HG03565 (cell line): ENCODE data around the gene CYP2C9.
"Not testable (repeated sequence)": the region's sequence is repeated elsewhere in the genome, so short reads cannot be mapped to it uniquely, and the experiment has no call there.

Source experiments
- ATAC-seq: cut with Tn5 transposase; IDR thresholded peaks from one replicate; pipeline ENCODE4 v1.9.1; 2021; ENCODE audit warnings: mild to moderate bottlenecking, moderate library complexity; ENCODE audit not compliant: unreplicated experiment

Gene CYP2C9

DNA sequence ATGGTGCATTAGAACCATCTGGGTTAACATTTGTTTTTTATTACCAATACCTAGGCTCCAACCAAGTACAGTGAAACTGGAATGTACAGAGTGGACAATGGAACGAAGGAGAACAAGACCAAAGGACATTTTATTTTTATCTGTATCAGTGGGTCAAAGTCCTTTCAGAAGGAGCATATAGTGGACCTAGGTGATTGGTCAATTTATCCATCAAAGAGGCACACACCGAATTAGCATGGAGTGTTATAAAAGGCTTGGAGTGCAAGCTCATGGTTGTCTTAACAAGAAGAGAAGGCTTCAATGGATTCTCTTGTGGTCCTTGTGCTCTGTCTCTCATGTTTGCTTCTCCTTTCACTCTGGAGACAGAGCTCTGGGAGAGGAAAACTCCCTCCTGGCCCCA is at the start of gene CYP2C9:
TSS of gene CYP2C9 (plus strand) at position 276 of the 400 bp plus-strand sequence. CDS start at position 301, 25 bp downstream.
- ATAC-seq: no peak

DNA sequence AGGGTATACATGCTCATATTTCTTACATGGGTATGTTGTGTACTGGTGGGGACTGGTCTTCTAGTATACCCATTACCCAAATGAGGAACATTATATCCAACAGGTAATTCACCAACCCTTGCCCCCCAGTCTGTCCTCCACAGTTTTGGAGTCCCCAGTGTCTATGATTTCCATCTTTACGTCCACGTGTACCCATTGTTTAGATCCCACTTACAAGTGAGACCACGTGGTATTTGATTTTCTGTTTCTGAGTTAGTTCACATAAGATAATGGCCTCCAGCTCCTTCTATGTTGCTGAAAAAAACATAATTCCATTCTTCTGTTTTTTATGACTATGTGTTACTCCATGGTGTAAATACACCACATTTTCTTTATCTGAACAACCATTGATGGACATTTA is 49.3 kb upstream of the CYP2C9 start:
- no peak for ATAC-seq

DNA sequence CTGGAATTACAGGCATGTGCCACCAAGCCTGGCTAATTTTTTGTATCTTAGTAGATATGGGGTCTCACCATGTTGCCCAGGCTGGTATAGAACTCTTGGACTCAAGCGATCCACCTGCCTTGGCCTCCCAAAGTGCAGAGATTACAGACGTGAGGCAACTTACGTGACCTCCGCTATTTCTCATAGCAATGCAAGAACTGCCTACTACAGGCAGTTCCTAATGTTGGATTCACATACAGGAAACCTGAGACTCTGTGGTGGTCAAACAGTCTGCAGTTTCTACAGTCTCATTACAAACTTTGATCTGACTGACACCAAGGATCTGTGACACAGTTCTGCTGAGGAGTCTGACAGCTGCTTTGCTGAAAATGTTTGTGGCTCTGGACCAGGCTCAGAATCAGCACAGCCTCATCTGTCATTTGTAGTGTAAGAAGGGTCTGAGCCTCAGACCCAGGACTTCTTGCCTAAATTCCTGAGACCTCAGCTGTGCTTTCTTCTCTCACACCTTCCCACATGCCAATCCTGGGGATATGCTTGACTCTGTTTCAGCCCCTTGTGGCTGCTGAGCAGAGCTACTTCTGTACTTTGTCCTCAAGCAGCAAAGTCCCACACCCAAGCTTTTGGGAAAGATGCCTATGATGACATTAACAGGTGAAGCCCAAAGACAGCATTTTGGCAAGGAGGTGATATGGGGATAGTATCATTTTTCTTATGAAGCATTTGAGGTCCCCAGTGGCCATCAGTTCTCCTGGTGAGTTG is 48.0 kb upstream of the CYP2C9 start:
- no peak for ATAC-seq

DNA sequence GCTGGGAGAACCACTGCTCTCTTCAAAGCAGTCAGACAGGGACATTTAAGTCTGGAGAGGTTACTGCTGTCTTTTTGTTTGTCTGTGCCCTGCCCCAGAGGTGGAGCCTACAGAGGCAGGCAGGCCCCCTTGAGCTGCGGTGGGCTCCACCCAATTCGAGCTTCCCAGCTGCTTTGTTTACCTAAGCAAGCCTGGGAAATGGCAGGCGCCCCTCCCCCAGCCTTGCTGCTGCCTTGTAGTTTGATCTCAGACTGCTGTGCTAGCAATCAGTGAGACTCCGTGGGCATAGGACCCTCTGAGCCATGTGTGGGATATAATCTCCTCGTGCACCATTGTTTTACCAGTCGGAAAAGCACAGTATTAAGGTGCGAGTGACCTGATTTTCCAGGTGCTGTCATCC is 40.0 kb upstream of the CYP2C9 start:
- ATAC-seq: not testable (repeated sequence)

DNA sequence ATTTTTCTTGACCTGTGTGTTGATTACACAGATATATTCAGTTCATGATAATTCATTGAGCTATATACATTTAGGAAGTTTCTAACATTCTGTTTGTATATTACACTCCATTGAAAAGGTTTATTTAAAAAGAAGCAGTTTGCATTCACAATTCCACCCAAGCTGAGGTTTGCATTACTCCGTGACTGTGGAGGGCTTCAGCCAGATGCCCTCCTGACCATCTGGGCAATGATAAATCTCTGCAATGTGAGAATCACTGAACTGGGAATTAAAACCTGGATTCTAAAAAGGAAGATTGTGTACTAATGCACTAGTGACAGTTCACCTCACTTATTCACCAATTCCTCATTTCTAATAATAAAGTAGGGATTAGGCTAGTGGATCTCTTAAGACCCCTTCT is 36.4 kb upstream of the CYP2C9 start:
- ATAC-seq: no peak

DNA sequence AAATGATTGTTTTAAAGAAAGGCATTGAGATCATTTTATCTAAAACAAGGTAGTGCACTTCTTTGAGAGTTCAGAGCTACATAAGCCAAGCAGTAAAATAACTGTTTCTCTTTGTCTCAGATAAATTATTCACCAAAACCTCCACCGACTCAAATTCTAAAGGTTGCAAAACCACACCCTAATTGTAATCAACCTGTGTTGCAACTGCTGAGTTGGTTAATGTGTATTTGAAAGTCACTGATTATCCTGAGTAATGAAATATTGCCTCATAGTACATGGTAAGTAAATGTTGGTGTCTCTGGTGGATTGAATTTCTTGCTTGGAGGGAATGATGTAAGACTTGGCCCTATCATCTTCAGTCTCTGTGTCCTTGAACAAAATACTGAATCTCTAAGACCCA is 35.9 kb upstream of the CYP2C9 start:
- ATAC-seq: no peak

DNA sequence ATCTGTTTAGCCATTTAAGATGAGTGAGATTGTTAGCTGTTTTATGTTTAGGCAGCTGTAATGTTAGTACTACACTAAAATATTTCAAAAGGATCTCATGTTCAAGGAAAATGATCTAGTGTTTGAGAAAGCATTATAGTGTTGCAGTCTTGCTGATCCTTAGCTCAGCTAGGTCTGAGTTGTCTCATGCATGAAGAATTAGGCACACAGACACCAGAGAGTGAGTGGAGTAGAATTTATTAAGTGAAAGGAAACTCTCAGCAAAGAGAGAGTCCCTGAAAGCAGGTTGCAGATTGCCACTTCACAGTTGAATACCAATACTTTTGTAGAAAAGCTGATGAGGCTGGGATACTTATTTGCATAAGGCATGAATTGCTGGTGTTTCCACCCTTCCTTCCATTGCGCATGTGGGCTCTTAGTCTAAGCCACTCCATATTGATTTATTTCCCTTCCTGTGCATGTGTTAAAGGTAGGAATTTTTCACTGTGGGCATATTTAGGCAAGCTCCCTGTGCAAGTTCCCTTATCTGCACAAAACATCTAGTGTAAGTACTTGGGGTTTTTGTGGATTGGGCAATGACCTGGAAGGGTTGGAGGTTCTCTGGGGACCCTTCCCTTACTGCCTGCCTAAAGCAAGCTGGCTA is 33.8 kb upstream of the CYP2C9 start:
- not testable (repeated sequence) for ATAC-seq

DNA sequence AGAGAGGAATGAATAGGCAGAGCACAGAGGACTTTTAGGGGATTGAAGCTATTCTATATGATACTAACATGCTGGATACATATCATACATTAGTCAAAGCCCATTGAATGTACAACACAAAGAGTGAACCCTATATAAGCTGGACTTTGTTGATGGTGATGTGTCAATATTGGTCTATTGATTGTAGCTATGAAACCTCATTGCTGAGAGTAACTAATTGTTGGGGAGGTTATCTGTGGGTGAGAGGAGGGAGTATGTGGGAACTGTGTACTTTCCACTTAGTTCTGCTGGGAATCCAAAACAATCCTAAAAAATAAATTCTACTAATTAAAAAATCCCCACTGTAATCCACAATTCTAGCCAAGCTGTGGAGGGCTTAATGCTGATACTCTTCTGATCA is 22.0 kb upstream of the CYP2C9 start:
- ATAC-seq: no peak

DNA sequence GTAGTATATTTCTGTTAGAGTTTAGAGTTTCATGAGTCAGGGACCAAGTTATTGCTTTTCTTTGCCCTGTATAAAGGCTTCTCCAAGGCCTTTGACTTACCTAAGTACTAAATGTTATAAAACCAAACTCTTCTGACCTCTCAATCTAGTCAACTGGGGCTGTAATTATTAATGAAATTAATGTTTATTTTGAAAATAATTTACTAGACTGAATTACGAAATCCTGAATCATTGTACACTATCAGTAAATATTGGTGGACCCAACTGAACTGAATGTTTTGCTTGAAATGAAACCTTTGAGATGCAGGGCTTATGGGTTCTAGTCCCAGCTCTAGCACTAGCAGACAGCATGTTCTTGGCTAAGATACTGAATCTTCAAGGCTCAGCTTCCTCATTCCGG is 1.7 kb upstream of the CYP2C9 start:
- ATAC-seq: no peak

DNA sequence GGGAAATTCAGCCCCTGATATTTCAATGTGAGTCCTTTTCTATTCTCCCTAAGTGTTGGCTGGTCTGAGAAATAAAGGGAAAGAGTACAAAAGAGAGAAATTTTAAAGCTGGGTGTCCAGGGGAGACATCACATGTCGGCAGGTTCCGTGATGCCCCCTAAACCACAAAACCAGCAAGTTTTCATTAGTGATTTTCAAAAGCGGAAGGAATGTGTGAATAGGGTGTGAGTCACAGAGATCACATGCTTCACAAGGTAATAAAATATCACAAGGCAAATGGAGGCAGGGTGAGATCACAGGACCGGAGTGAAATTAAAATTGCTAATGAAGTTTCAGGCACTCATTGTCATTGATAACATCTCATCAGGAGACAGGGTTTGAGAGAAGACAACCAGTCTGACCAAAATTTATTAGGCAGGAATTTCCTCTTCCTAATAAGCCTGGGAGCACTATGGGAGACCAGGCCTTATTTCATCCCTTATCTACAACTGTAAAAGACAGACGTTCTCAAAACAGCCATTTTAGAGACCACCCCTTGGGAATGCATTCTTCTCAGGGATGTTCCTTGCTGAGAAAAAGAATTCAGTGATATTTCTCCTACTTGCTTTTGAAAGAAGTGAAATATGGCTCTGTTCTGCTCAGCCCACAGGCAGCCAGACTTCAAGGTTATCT is 5.1 kb downstream of the CYP2C9 start:
- not testable (repeated sequence) for ATAC-seq

DNA sequence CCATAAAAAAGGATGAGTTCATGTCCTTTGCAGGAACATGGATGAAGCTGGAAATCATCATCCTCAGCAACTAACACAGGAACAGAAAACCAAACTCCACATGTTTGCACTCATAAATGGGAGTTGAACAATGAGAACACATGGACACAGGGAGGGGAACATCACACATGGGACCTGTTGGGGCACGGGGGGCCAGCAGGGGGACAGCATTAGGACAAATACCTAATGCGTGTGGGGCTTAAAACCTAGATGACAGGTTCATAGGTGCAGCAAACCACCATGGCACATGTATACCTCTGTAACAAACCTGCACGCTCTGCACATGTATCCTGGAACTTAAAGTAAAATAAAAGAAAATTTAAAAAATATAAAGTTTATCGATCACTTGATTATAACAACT is 7.7 kb downstream of the CYP2C9 start:
- ATAC-seq: not testable (repeated sequence)

DNA sequence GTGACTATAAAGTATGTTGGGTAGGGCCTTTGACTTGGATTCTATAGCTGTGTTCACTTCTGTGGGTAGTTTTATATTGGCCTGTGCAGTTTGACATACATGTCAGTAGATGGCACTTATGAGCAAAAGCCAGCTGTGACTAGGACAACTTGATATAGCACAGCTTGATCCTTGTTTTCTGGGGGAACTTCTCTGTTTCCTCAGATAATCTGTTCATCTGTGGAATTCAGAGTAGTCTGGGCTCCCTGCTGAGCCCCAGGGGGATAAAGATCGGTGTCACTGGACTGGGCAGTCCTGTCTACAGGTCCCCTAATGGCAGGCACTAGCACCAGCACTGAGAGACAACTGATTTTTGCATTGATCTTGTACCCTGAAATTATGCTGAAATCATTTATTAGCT is 25.4 kb downstream of the CYP2C9 start:
- peak; percentile 92 for ATAC-seq

DNA sequence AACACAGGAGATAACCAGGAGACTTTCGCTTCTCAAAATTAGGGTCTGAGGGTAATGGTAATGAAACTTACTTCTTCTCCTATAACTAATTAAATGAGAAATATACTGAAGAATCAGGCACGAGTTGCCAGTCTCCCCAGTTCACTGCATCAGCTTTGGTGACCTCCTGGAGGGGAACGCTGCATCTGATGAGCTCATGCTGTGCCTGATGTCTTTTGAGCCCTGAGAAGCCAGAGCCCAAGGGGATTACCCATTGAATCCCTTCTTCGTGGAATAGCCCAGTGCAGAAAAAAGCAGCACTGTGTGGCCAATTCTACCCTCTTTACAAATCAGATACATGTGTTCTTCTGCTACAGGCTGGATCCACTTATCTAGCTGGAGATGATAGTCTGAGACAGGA is 45.1 kb downstream of the CYP2C9 start:
- no peak for ATAC-seq

DNA sequence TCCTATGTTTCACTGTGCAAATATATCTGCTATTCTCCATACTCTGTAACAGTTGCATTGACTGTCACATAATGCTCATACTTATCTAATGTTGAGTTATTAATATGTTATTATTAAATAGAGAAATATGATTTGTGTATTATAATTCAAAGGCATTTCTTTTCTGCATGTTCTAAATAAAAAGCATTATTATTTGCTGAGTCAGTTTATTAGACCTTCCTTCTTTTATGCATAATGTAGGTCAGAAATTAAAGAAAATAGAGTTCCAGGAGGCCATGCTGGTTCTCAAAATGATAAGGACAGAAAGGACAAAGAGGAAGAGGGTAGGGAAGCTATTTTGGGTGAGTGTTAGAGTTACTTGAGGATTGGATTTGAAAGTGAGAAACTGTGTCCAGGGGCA is 50.7 kb downstream of the CYP2C9 start:
- ATAC-seq: no peak

DNA sequence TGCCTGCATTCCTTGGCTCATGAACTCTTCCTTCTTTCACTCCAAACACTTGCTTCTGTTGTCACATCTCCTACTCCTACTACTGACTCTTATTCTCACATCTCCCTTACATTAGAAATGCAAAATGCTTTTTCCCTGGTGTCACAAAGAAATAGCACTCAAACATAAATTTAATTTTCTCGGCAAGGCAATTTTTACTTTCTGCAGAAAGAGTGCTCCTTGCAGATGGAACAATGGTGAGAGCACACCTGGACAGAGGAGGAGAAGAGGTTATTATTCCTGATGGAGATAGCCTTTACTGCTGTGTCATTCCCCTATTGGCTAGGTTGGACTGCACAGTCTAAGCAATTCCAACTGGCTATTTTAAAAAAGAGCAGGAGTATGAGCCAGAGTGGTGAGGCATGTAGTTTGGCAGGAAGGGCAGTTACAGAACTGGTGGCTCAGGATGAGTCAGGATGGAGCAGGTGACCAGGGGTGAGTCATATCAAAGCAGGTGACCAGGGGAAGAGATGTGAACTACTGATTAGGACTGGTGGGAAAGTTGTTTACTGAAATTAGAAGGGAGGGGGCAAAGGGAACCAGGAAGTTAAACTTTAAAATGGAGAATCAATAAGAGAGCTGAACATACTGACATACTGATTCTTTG is 52.9 kb downstream of the CYP2C9 start:
- no peak for ATAC-seq

DNA sequence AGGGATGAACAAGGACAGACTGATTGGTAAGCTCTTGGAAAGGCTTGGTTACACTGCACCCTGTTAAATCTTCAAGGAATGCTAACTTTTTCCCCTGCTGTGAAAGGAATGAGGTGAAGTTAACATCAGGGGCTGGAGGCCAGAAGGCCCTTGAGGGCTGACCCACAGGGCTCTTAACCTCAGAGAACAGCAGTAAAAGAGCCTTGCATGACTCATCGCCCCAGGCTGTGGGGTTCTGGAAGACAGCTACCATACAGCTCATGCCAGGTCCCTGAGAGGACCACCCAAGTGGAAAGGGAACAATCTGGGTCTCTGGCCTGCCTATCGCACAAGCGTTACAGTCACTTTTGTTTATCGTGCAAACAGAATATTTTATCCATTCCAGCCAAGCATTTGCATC is 54.4 kb downstream of the CYP2C9 start:
- no peak for ATAC-seq

DNA sequence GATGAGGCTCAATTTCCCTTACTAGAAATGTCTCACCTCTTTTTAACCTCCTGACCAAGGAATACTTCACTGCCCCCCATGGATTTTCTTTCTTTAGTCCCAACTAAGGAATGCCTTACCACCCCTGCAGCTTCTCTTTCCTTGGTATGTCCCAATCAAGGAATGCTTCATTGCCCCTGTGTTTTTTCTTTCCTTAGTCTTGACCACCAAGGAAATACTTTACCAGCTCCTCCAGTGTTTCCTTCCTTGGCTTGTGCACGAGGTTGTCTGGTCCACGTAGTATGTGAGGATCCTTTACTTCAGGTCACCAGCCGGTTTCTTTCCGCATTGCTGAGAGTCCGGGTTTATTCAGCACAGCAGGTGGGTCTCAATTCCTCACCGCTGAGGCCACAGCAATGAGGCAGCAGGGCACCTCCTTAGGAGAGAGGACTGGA is 59.3 kb downstream of the CYP2C9 start:
- ATAC-seq: no peak

DNA sequence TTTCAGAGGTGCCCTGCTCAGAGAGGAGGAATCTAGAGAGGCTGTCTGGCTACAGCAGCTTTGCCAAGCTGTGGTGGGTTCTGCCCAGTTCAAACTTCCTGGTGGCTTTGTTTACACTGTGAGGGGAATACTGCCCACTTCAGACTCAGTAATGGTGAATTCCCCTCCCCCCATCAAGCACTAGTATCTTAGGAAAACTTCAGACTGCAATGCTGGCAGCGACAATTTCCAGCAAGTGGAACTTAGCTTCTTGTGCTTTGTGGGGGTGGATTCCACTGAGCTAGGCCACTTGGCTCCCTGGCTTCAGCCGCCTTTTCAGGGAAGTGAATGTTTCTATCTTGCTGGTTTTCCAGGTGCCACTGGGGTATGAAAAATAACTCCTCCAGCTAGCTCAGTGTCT is 88.0 kb downstream of the CYP2C9 start:
- no peak for ATAC-seq

DNA sequence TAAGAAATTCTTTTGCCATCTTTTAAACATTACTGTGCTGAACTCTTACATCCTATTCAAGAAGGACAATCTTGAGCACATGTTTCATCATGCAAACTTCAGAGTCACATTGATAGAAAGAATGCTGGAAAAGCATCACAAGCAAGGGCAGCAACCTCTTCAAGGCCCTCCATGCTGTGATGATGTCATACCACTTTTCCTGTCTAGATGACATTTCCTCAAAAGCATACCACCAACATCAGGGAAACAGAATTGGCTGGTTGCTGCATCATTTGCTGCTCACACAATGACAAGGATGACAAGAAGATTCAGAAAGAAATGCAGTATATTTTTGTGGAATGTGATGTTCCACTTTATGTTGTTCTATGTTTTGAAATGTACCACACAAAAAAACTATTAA is 93.2 kb downstream of the CYP2C9 start:
- ATAC-seq: no peak

DNA sequence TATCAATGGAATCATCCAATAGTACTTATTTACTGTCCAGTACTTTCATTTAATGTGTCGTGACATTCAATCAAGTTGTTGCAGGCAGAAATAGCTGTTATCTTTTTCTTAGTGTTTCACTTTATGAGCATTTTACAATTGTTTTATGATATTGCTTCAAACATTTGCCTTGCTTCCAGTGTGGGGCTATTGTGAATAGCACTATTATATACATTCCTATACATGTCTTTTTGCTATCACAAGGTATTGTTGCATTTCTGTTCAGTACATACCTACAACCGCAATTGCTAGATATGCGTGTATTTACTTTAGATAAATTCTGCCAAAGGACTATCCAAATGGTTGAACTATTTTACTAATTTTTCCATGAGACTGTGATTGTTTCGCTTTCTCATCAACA is 95.9 kb downstream of the CYP2C9 start:
- no peak for ATAC-seq
